Effector CD8-positive, alpha-beta T cell (primary cell): ENCODE measurements around the gene SMYD3.

ENCODE experiments used
- DNase-seq: peaks from one replicate; lab custom pipeline; 2025; lab: John Stamatoyannopoulos, UW

SMYD3 gene

DNA sequence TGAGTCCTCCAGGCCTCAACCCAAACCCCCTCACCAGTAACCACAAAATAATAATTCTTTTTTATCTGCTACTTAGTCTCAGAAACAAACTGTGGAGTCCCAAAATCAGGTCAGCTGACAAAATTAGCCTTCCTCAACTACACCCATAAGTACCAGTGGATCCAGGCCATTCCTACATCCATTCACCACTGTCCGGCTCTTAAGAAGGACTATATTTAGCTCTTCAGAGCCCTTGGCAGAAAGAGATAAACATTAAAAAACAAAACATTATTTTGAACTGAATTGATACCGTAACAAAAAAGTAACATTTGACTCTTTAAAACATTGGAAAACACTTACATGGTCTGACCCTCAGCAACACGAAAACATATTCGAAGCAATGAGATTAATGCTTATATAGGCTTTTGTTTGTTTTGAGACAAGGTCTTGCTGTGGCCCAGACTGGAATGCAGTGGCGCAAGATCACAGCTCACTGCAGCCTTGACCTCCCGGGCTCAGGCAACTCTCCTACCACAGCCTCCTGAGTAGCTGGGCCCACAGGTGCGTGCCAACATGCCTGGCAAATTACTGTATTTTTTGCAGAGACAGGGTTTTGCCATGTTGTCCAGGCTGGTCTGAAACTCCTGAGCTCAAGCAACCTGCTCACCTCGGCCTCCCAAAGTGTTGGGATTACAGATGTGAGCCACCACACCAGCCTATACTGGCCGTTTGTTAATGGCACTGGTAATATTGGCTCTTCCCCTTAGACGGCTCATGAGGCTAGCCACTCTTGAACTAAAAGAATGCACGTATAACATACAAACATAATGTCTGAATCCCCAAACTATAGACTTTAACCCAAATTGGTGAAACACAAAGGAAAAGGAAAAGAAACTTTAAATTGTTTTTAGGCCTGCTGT lies 330.7 kb downstream of the SMYD3 start:
- no peak for DNase-seq

DNA sequence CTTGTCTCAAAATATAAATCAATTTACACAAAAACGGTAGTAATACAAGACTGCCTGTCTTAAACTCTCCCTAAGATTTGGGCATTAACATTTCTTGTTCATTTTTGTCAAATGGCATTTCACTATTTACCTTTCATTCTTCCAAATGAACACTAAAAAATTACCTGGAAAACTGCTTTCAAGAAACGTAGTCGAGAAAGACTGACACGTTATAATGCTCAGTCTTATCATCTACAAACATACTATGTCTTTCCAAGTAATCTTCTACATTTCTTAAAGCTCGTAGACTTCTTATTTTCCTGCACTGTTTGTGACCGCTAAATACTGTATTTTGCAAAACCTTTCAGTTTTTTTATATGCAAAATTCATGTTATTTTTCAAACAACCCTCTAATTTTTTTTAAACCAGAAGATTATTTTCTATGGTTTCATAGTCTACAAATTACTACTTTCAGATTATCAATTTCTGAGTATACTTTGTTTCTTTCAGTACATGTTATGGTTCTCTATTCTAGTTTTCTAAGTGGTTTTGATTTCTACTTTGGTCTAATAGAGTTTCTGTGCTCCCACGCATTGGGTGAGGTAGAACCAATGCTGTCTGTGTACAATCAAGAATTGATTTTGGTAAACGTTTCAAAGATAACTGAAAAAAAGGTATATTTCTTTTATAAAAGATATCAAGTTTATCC lies 336.4 kb downstream of the SMYD3 start:
- no peak for DNase-seq

DNA sequence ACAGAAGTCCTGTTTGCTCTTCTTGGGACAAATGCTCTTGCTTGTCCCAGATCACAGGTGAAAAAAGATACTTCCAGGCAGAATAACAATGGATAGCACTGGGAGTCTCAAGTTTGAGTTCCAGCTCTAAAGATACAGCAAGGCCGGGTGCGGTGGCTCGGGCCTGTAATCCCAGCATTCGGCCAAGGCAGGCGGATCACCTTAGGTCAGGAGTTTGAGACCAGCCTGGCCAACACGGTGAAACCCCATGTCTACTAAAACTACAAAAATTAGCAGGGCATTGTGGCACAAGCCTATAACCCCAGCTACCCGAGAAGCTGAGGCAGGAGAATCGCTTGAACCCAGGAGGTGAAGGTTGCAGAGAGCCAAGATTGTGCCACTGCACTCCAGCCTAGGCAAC lies 337.6 kb downstream of the SMYD3 start:
- DNase-seq: no peak

DNA sequence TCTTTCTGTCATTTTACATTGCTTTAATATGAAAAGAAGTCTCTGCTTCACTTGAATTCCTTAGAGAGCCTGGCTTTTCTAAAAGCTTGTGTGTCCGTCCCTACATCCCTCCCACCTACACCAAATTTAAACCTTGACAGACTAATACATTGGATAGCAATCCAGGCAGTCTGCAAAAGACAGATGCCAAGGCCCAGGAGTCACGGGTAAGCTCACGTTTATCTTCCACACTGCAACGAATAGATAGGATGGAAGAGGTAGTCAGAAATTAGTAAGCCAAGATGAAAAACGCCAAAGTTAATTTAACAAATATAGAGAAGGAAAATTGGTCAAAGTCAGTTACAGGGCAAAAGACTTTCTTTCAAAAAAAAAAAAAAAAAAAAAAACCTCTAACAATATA lies 338.1 kb downstream of the SMYD3 start:
- no peak for DNase-seq

DNA sequence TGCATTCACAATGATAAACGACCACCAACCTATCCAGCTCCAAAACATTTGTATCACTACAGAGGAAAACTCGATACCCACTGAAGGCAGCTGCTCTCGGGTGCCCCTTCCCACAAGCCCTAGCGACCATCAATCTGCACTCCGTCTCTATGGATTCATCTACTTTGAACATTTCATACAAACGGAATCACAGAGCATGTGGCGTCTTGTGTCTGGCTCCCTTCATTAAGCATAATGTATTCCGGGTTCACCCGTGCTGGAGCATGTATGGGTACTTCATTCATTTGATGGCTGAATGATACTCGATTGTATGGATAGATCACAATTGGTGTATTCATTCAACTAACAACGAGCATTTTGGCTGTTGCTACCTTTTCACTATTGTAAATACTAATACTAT lies 340.2 kb downstream of the SMYD3 start:
- no peak for DNase-seq

DNA sequence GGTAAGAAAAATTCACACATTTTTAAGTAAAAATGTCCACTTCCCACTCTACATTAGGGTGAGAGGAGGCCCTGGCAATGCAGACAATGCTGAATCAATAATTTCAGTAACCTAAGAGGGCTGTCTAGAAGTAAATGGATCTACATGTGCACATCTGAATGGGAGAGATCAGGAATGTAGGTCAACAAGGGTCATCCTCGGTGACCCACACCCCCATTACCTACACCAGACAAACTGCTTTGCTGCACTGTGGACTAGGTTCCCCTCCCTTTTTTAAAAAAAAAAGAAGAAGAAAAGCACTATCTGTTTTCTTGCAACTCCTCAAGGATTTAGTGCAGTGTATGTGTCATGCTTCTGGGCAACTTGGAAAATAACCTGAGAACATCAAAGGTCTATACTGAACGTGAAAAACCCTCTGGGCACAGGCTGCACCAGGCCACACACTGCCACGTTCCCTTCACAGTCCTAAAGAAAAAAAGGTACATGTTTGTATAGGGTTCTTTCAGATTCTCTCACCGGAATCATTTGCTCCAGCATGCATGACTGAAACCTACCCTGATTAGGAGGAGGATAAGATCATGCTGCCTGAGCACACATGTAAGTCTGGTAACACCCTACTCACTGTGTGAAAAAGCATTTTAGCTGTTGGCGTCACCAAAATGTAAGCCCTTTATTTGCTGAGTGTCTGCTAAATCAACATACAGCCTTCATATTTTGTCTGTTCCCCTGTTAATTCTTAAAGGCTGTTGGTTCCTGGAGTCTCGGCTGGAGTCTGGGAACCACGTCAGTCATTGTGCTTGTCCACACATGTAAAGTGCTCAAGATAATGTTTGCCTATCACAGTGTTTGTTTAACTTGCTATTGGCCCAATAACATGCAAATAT lies 341.0 kb downstream of the SMYD3 start:
- DNase-seq: no peak

DNA sequence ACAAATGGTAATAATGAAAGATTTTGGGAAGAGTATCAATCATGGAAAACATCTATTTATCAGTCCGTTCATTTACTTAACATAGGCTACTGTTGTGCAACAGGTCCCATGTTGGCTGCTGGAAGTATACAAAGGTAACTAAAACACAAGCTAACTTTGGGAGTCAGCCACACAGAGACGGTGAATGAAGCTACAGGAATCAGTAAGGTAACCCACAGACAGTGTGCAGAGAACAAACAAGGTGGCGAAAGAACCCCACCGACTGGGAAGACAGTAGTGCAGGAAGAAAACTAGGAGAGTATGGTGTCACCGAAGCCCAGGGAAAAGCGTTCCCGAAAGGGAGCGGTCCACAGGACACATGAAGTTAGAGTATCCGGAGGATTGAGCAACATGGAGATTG lies 342.3 kb downstream of the SMYD3 start:
- DNase-seq: no peak

DNA sequence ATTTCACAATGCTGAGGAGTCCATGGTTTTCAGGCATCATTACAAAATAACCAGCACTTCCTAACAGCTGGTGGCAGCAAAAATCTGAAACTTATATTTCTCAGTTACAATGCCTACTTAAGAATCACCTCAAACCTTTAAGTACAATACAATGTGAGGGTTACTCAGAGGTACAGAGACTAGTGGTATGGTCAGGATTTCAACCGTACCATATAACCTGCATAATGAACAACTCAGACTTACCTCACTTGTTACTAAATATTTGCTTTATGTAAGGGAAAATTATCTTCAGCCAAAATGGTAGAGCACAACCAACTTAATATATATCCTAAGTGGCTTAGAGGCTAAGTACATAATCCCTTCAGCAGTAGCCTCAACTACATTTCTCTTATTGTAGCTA lies 344.5 kb downstream of the SMYD3 start:
- DNase-seq: no peak

DNA sequence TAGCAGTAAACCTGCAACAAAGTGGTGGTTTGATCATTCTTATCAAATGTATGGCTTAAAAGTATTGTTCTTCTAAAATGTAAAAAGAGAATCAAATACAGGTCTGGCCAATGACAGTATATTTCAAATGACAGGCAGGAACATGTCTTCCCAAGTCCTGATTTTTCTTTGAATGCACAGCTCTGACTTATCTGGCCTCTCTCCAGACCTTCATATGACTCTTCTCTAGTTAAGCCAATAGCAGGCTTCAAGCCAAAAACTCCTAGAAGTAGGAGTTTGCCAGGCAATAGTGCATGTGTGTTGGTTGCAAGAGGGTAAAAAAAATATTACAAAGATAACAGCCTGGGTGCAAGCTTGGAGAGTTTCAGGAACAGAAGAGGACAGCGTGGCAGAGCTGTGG lies 345.5 kb downstream of the SMYD3 start:
- DNase-seq: no peak

DNA sequence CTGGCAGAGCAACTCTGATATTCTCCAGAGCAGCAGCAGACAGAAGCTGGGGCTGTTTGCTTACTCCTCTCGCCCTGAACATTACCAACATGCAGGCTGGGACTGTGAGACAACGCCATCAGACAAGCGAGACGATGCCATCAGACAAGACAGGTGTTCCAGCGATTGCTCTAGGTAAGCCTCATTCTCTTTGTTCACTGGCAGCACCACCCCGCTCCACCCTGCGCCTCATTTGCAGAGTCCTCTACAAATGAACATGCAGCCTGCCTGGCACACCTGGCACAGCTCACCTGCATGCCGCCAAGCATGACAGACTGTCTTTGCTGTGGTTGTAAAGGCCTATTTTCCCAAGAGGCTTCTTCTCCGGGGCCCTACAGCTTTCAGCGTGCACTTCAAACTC lies 346.2 kb downstream of the SMYD3 start:
- DNase-seq: no peak

DNA sequence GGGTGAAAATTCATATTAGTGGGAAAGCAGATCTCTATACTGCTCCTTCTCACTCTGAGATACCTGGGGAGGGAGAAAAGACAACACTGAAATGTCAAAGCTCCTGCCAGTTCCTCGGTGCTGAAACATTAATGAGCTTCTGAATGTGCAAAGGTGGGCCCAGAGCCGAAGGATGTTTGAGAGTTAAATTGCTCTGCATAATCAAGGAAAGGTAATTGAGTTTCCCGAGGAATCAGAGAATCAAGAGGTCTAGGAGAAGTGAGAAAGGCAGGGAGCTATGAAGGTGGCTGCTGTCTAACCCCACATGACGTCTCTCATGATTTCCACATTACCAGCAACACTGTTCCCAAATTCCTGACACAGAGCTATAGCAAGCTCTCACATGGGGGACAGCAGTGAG lies 346.7 kb downstream of the SMYD3 start:
- DNase-seq: no peak

DNA sequence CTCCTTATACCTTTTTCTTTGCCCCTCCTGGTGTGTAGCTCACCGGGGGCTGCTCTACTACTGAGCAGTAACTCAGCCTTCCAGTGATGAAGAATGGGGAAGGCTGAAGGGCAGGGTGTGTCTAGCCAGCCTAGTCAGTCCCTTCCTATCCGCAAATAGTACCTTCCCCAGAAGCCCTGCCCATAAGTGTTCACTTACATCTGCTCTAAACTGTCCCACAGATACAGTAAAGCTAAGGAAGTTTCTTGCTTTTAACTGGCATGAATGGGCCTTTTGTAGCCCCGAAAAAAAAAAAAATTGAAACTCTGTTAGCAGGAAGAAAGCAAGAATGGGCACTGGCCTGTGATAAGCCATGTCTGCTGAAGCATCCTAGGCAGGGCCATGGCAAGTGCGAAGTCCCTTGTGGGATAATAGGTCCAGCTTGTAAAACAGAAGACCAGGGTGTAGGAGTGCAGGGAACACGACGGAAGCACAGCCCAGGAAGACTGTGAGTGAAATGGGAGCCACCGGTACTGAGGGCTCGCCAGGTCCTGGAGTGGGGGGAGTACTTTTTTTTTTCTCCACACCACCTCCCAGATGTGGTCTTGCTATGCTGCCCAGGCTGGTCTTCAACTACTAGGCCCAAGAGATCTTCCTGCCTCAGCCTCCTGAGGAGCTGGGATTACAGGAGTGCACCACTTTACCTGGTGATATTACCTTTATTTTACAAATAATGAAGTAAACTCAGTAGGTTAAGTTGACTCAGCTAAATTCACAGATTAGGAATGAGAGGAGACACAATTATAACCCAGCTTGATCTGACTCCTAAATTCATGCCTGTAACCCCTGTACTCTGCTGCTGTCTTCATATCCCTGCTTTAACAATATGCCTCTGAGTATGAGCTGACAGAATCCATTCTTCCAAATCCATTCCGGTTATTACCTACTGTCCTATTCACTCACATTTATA lies 347.5 kb downstream of the SMYD3 start:
- DNase-seq: no peak

DNA sequence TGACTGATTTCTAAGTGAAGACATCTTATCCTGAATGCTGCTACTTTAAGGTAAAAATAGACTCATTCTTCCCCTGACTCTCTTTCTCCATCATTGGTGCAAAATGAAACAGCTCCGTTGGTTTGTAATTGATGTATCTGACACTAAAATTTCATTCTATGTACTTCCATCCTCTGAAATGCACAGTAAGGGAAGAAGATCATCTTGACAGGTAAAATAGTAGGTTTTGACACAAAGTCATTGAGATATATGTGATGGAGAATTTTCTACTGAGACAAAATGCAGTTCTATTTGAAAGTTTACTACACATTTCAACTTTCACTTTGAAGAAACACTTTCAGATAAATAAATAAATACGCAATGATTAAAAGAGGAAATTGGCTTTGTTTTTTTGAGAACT lies 348.9 kb downstream of the SMYD3 start:
- no peak for DNase-seq

DNA sequence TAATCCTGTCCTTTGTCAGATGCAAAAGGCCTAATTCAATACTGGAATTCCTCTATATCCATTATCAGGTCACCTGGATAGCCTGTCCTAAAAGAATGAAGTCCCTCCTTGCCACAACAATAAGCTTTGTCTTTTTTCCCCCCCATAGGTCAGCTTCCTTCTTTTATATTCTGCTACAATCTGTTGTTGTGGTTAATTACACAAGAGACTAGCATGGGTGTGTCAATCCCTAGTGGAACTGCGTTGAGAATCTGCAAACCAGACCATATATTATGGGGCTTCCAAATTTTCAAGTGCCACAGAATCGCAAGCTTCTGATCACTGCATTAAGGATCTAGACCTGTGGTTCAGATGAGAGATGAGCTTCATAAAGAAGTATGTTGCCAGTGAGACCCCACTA lies 349.6 kb downstream of the SMYD3 start:
- no peak for DNase-seq

DNA sequence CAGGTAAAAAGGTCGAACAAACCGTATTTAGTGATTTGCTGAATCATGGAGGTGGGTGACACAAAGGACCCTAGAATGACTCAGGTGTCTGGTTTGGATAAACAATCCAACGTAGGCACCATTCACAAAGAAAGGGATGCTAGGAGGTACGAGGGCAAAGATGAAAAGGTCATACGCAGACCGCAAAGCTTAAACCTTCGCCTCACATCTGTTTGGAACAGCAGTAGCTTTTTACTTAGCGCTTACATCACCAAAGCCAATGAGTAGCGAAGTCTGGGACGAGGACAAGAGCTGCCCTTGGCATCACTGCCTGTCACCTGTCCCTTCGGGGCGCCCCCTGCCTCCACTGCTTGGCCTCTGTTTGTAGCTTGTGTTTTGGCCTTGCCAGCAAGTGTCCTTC lies 350.2 kb downstream of the SMYD3 start:
- DNase-seq: no peak

DNA sequence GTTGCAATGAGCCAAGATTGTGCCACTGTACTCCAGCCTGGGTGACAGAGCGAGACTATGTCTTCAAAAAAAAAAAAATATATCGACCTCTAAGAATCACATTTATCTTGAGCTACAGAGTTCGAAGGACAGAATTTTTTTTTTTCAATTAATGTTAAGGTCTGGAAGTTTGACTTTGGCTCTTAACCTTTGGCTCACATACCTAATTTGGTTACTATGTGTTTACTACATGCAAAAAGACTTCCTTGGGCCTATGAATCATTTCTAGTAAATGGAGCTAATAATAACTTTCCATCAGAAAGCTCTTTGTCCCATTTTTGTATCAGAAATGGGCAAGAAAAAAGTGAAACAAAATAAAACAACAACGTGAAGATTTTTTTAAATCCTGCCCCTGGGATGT lies 351.2 kb downstream of the SMYD3 start:
- DNase-seq: no peak

DNA sequence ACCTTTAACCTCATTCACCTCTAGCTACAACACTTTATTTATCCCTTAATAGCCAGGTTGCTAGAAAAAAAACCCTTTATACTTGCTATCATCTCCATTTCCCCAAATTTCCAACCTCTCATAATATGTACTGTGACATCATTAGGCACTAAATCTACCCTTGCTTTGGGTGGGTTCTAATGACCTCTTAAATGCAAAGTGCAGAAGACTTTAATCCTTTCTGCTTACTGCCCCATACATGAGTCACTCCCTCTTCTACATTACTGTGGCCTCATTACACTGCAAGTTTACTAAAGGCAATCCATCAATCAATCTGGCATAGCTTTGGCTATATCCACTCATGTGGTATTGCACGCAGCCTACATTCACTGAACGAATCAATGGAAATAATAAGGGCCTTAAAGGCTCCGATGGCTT lies 353.3 kb downstream of the SMYD3 start:
- no peak for DNase-seq

DNA sequence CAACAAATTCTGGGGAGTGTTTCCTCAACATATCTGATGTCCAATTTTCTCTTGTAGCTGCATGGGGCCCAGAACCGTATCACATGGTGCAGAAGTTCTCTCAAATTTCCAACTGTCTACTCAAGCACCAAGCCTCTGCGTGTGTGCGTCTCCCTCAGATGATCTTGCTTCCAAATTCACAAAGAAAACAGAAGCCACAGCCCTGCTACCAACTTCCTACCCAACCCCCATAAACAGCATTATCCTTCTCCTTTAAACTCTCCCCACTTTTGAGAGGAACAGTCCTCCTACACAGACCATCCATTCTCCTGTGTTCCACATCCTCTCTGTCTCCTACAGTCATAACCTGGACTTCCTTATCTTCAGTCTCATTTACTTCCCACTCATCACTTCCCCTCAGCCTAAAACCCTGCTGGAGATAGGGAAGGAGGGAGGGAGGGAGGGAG lies 354.1 kb downstream of the SMYD3 start:
- no peak for DNase-seq

DNA sequence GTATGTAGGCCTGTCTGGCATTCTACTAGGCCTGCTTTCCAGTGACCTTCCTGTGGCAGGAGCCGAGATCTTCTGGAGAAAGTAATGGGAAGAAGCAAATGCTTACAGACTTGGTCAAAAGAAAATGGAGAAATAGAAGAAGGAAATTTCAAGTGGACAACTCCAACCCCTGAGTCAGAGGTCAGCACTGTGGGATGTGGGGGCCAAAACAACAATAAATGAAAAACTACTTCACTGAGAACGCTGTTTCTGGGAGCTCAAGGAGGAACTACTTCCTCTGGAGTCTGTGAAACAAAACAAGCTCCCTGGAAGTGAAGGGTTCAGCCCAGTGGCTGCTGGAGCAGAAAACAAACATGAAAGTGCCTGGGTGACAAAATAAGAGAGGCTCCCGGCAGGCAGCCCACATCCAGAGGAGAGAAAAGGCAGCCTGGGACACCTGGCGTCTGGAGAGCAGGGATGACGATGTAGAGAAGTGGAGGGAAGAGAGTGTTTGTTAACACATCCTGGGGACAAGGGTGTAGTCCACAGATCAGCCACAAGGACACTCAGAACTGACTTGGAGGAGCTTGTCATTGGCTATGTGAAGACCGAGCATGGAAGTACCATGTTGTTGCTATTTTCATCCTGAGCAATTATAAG lies 355.2 kb downstream of the SMYD3 start:
- no peak for DNase-seq

DNA sequence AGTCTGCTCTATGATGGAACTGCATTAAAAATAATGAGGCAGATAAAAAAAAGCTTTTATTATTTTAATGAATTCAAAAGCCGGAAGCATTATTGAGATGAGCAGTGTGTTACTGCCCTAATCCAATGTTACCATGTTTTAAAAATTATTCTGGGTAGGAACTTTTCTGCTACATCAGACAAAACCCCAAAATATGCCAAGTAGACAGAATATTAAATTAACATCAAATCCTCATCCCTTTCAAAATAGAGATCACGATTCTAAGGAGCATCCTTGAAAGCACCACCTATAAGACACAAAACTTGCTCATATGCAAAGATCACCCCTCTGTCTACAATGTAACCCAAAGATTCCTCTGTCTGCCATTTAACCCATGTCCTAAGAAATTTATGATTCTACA lies 357.5 kb downstream of the SMYD3 start:
- no peak for DNase-seq
